Left kidney (tissue), 2 donors: Measurements from ENCODE around the gene AMZ1. TPM values are rescaled to one million over a fixed set of nuclear protein-coding genes. Genes with fewer than 3 reads are reported as not detected.
"Not testable (repeated sequence)": the region's sequence is repeated elsewhere in the genome, so short reads cannot be mapped to it uniquely, and the experiment has no call there.

Source experiments
- DNase-seq: peaks from one replicate; pipeline ENCODE4 v3.0.0-alpha.2; 2013
- polyA plus RNA-seq: library from polyadenylated mRNA; unstranded; fragments of 120-200 nt; gene quantifications from one replicate; pipeline ENCODE4 v1.2.1, GENCODE V29; 2013; ENCODE audit not compliant: insufficient read length

Gene AMZ1
- polyA plus RNA-seq, 1 donor, result 0.63 TPM

DNA sequence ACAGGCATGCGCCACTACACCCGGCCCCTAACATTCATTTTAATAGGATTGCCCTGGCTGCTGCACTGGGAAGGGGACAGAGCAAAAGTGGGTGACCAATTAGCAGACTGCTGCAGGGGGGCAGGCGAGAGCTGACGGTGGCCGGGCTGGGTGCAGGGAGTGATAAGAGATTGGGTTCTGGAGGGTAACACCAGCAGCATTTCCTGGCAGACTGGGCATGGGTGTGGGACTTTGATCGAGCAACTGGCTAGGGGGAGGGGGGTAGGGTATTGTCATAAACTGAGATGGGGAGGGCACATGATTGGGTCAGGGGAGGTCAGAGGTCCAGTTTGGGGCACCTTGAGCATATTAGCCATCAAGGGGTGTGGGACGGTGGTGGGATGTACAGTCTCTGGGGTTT is 20.2 kb upstream of the AMZ1 start:
- no peak for DNase-seq

- DNase-seq, result no peak
Measured at GRCh38 chr7:2668401-2668800, 19.6 kb upstream of the AMZ1 start.

- DNase-seq, result no peak
Measured at GRCh38 chr7:2670171-2670570, 17.8 kb upstream of the AMZ1 start.

DNA sequence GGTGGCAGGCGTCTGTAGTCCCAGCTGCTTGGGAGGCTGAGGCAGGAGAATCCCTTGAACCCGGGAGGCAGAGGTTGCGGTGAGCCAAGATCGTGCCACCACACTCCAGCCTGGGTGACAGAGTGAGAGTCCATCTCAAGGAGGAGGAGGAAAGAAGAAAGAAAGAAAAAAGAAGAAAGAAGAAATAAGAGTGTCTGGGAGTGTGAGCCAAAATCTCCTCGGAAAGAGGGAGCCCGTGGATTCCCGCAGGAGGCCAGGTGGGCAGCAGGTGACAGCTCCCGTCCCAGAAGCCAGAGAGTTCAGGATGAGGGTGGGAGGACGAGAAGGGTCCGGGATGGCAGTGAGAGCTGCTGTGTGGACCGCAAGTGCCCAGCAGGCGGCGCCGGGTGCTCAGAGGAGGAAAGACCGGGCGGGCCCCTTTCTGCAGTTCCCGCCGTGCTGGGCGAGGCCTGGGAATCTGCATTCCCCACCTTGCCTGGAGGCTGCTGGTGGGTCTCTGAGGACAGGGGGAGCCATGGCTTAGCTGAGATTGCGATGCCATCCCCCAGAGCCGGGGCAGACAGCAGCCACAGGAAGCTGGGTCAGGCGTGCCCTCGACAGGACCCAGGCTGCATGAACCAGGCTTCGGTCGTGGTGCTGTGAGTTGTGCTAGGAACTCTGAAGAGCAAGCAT is 17.1 kb upstream of the AMZ1 start:
- no peak for DNase-seq

- DNase-seq, result not testable (repeated sequence)
Measured at GRCh38 chr7:2673214-2673613, 14.8 kb upstream of the AMZ1 start.

- no peak for DNase-seq
Measured at GRCh38 chr7:2673934-2674333, 14.1 kb upstream of the AMZ1 start.

GRCh38 chr7:2675256-2675764 is 12.7 kb upstream of the AMZ1 start:
- no peak for DNase-seq

DNA sequence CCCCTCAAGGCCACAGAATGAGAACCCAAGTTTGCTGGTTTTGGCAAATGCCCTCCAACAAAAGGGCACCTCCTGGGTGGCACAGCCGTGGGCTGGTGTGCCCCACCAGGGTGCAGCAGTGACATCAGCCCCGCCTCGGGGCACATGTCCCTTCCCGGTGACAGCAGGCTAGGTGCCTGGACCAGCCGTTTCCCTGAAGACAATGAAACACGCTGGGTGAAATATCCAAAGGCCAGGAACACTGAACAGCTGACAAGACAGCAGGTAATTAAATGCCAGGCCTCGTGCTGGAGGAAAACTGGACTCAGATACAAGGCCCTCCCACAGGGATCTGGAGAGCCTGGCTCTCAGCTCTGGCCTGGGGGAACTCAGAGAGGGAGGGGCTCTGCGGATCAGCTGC is 11.4 kb upstream of the AMZ1 start:
- DNase-seq, result not testable (repeated sequence)

GRCh38 chr7:2678454-2678853 is 9.5 kb upstream of the AMZ1 start:
- not testable (repeated sequence) for DNase-seq

- DNase-seq, result not testable (repeated sequence)
Measured at GRCh38 chr7:2679135-2680127, 8.6 kb upstream of the AMZ1 start.

DNA sequence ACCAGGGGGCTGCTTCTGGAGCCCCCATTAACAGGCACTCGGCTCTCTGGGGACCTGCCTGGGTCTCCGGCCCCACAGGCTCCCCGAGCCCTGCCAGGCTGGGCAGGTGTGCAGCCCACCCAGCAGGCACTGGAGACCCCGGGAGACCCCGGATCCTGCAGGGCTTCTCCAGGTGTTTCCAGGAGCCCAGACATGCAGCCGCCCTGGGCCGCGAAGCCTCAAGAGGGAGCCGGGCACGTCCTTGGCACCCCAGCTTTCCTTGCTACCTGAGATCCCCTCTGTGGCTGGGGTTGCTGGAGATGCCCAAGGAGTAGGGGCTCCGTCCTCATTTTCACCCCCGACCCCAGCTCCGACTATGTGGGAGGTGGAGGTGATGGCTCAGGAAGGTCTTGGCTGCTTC is 7.7 kb upstream of the AMZ1 start:
- DNase-seq, result no peak

DNA sequence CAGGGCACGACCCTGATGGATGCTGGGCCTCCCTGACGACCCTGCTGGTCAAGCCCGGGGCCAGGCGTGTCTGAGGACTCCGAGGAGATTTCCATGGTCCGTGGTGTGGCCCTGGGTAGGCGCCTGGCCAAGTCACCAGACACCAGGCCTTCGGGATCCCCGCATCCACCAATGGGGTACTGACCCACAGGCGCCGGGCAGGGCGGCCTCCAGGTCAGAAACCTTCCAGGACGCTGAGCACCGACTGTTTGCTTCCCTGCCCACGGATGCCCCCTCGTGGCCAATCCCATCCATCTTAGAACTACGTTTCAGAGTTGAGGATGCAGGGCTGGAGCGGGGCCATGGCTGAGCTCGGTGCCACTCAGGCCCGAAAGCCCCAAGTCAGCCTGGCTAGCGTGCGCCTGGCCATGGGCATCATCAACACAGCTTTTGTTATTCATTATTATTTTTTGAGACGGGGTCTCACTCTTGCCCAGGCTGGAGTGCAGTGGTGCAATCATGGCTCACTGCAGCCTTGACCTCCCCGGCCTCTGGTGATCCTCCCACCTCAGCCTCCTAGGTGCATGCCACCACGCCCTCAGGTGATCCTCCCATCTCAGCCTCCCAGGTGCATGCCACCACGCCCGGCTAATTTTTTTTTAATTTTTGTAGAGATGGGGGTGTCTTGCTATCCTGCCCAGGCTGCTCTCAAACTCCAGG is 7.1 kb upstream of the AMZ1 start:
- no peak for DNase-seq

DNA sequence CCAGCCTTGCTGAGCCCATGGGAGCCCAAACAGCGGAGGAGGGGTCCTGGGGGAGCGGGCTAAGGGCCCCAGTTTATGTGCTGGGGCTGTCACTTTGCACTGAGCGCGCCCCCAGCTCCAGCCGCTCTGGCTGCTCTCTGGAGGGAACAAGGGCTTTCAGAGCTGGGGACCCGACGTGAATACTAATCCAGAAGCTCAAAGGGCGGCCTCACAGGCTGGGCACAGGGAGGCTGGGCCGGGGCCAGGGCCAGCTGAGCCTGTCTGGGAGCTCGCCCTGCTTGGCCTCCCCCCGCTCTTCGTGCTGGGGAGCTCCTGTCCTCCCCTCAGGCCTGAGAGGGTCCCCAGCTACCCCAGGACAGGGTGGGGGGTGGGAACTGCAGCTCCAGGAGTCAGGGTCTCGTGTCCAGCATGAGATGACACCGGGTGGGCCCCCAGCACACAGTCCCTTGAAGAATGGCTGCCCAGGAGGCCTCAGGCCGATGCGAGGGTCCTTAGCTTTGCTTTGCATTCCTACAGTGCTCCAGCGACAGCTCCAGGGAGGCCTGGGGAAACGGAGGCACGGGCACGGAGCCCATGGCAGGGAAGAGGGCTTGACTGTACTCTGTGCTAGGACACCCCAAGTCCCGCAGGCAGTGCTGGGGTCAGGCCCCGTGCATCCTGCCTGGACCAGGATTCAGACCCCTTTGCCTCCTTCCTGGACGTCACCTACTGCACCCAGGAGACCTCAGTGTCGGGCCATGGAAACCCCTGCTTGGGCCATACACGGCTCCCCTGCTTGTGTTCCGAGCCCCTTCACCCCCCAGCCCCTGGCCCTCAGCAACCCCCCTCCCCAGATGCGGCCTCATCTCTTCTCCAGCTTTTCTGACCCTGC is 5.8 kb upstream of the AMZ1 start:
- no peak for DNase-seq

DNA sequence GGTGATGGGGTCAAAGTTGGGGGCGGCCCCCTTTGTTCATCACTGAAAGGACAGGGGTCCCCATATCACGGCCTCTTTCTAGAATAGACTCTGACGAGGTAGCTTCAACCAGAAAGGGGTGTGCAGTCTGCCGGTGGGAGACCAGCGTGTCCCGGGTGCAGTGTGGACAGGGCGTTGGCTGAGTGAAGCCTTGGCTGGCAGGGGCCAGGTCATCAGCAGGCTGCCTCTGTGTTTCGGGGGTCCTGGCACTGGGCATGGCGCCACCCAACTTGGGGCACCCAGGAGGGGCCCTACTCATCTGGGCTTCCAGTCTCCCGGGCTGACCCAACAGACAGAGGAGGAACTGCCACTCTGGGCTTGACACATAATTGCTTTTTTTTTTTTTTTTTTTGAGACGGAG is 3.5 kb upstream of the AMZ1 start:
- DNase-seq, result no peak

DNA sequence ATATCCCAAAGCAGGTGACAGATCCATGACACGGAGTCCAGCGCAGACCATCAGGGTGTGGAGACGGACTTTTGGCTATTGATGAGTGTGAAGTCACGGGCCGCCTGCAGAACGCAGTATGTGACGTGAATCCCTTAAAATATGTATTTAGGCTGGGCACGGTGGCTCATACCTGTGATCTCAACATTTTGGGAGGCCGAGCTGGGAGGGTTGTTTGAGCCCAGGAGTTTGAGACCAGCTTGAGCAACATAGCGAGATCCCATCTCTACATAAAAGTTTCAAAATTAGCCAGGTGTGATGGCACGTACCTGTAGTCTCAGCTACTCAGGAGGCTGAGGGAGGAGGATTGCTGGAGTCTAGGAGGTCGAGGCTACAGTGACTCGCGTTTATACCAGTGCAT is 1.9 kb upstream of the AMZ1 start:
- DNase-seq, result no peak

- DNase-seq, result no peak
Measured at GRCh38 chr7:2687338-2687869, 598 bp upstream of the AMZ1 start.

DNA sequence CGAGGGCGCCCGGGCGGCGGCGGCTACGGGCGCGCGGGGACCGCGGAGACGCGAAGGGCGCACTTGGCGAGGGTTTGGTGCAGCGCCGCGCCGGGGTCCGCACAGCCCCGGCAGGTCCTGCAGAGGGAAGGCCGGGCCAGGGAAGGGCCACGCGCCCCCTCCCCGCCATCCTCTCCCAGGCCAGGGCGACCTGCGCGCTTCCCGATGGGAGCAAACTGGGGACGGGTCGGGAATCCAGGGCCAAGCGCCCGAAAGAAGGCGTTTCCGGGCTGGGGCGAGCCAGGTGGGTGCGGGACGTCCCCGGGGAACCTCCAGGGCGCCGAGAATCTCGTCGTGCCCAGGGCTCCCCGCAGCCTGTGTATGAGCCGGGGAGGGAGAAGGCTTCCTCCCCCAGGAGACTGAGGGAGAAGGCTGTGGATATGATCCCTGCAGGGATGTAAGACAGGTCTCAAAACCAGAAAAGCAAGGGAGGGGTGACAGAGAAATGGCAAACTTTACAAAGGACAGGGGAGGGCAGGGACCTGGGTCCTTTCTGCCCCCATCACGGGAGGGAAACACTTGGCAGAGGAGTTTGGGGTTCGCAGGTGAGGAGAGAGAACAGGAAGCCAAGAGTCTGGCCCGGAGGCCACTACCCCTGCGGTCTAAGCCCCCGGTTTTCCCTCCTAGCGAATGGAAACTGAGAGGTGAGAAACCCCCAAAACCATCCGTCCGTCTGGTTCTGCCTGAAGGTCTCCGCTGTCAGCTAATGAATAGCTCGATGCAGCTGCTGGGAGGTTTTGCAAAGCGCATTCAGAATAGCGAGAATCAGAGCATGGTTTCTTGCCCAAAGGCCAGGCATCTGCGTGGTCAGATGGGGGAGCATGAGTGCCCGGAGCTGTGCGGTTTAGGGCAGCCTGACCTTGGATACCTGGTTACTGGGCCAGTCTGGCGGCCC is 674 bp downstream of the AMZ1 start:
- no peak for DNase-seq

DNA sequence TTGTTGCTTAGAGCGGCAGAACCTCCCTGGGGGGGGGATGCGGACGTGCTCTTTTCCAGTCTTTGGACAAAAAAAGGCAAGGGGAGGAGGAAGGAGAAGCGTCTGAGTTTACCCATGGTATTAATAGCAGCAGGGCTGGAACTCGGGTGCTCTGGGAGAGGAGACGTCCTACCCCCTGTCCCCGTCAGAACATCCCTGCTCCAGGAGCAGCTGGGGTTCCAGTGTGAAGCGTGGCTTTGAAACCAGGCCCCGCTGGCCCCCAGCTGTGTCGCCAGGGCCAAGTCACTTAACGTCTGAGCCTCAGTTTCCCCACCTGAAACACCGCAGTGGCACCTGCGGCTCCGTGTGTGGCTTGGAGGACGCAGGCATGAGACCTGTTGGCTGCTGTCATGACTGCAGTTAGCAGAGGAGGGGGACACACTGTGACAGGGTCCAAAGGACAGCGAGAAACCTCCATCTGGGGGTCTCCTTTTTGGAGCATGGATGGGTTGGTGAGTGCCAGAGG is 1.4 kb downstream of the AMZ1 start:
- no peak for DNase-seq

GRCh38 chr7:2689951-2690705 is 2.1 kb downstream of the AMZ1 start:
- no peak for DNase-seq
